ENCODE measurements around the gene TTC8. TPM values are rescaled to one million over a fixed set of nuclear protein-coding genes. Genes with fewer than 3 reads are reported as not detected.
"Not testable (repeated sequence)": the region's sequence is repeated elsewhere in the genome, so short reads cannot be mapped to it uniquely, and the experiment has no call there.

TTC8 gene
- 10 to 100 TPM; 13.4 to 16.3 TPM for total RNA-seq
- long read RNA-seq, full-length matches to known transcripts, result 17 of 19 reads
- long read RNA-seq, partial matches to known transcripts, result 0 of 19 reads
- long read RNA-seq, other reads (novel, unspliced or antisense), result 2 of 19 reads

GRCh38 chr14:88824314-88825077 lies at the start of gene TTC8:
Gene TTC8 (plus strand): TSS chr14:88824651. CDS start chr14:88824708, 57 bp downstream.
- ATAC-seq (peak; percentile 99), DNase-seq (peak; percentile 91)
- intact Hi-C loops (cut with DNase I, micrococcal nuclease), result no loop called here

- intact Hi-C loops (cut with DNase I, micrococcal nuclease), result no loop called here
- ATAC-seq, result no peak
- no peak for DNase-seq
These were observed 48.9 kb upstream of the TTC8 start for GRCh38 chr14:88775532-88775931.

GRCh38 chr14:88785911-88786310 lies 38.5 kb upstream of the TTC8 start:
- intact Hi-C loops (cut with DNase I, micrococcal nuclease), result no loop called here
- ATAC-seq, result no peak
- no peak for DNase-seq

- intact Hi-C loops (cut with DNase I, micrococcal nuclease), result no loop called here
- DNase-seq, result no peak
- no peak for ATAC-seq
These were observed 37.7 kb upstream of the TTC8 start for GRCh38 chr14:88786715-88787114.

- intact Hi-C loops (cut with DNase I, micrococcal nuclease); ATAC-seq; DNase-seq: not testable (repeated sequence)
These were observed 34.9 kb upstream of the TTC8 start for GRCh38 chr14:88789573-88789972.

- no peak for ATAC-seq
- intact Hi-C loops (cut with DNase I, micrococcal nuclease), result no loop called here
- no peak for DNase-seq
These were observed 33.8 kb upstream of the TTC8 start for GRCh38 chr14:88790501-88791251.

GRCh38 chr14:88791252-88791621 lies 33.2 kb upstream of the TTC8 start:
- intact Hi-C loops (cut with DNase I, micrococcal nuclease), result no loop called here
- DNase-seq (no peak), ATAC-seq (no peak)

GRCh38 chr14:88791629-88792472 lies 32.6 kb upstream of the TTC8 start:
- DNase-seq (peak in 1 of 2 donors; percentile 46), ATAC-seq (peak; percentile 3)
- intact Hi-C loops (cut with DNase I, micrococcal nuclease), result no loop called here

GRCh38 chr14:88792473-88793258 lies 31.8 kb upstream of the TTC8 start, which contains the start of gene EML5:
Gene EML5 (minus strand): TSS chr14:88792953. CDS start chr14:88792503, 450 bp downstream.
- peak; percentile 85 to 92 for DNase-seq
- peak; percentile 97 for ATAC-seq
- intact Hi-C loops (cut with DNase I, micrococcal nuclease), result no loop called here

- intact Hi-C loops (cut with DNase I, micrococcal nuclease), result no loop called here
- ATAC-seq (no peak), DNase-seq (peak in 1 of 2 donors; percentile 25)
These were observed 31.2 kb upstream of the TTC8 start for GRCh38 chr14:88793259-88793625.

- DNase-seq (no peak), ATAC-seq (peak; percentile 66)
- intact Hi-C loops (cut with DNase I, micrococcal nuclease), result no loop called here
These were observed 26.3 kb upstream of the TTC8 start for GRCh38 chr14:88798156-88798555.

- ATAC-seq (no peak), DNase-seq (no peak)
- intact Hi-C loops (cut with DNase I, micrococcal nuclease), result no loop called here
These were observed 24.9 kb upstream of the TTC8 start for GRCh38 chr14:88799522-88799921.

GRCh38 chr14:88802596-88802995 lies 21.9 kb upstream of the TTC8 start:
- intact Hi-C loops (cut with DNase I, micrococcal nuclease), result no loop called here
- no peak for ATAC-seq

GRCh38 chr14:88804035-88804434 lies 20.4 kb upstream of the TTC8 start:
- DNase-seq (no peak), ATAC-seq (no peak)
- intact Hi-C loops (cut with DNase I, micrococcal nuclease), result no loop called here

More at GRCh38 chr14:88802596-88802995, 21.9 kb upstream of the TTC8 start:
- no peak for DNase-seq

- peak; percentile 55 for ATAC-seq
- intact Hi-C loops (cut with DNase I, micrococcal nuclease), result no loop called here
These were observed 20.0 kb upstream of the TTC8 start for GRCh38 chr14:88804477-88804876.

GRCh38 chr14:88808359-88808758 lies 16.1 kb upstream of the TTC8 start:
- DNase-seq (no peak), ATAC-seq (no peak)
- intact Hi-C loops (cut with DNase I, micrococcal nuclease), result no loop called here

More at GRCh38 chr14:88804477-88804876, 20.0 kb upstream of the TTC8 start:
- no peak for DNase-seq

GRCh38 chr14:88815980-88816379 lies 8.5 kb upstream of the TTC8 start:
- ATAC-seq, result no peak
- intact Hi-C loops (cut with DNase I, micrococcal nuclease), result no loop called here
- DNase-seq, result no peak

- ATAC-seq (no peak), DNase-seq (no peak)
- intact Hi-C loops (cut with DNase I, micrococcal nuclease), result no loop called here
These were observed 6.4 kb upstream of the TTC8 start for GRCh38 chr14:88818018-88818417.

Measured in left colon (tissue), 2 donors.